Testis (tissue), 2 donors: ENCODE data around the gene OR7G1.

ENCODE experiments used
- CTCF ChIP-seq, 3 experiments: fragments of 450-650 bp in 2 of 3; fragments of 200-600 bp in 1 of 3; sonication (generic) in 1 of 3; IDR thresholded peaks; one replicate each; pipeline ENCODE4 v1.5.1; 2016 to 2019; ENCODE audit warnings: antibody characterized with exemption in 3 of 3, mild to moderate bottlenecking in 2 of 3, moderate library complexity in 1 of 3
- POLR2A ChIP-seq: fragments of 450-650 bp; IDR thresholded peaks from one replicate; pipeline ENCODE4 v1.6.1; 2017; ENCODE audit warnings: antibody characterized with exemption, mild to moderate bottlenecking, moderate library complexity

DNA sequence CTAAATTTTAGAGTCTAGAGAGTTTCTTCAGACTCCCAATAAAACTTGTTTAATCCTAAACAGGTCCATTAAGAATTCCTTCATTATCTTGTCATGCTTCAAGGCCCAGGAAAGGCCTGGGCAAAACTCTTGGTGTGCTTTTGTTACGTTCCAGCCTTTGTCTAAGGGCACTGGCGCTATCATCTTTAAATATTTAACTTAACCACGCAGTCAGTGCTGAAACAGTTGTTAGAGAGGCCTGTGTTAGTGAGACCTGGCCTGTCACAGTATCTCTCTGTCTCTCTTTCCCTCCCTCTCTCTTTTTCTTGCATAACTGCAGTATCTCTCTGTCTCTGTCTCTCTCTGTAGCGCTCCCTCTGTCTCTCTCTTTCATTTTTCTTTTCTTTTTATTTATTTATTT is 36.9 kb downstream of the OR7G1 start:
- TF ChIP-seq CTCF (IDR thresholded peaks at IDR 0.05) (no peak), POLR2A (no peak)
